ENCODE data around the gene ATP7B. TPM values are rescaled to one million over a fixed set of nuclear protein-coding genes. Genes with fewer than 3 reads are reported as not detected.

The ATP7B gene
- total RNA-seq, 1 experiment from 2014 or later: 5.6 TPM

DNA sequence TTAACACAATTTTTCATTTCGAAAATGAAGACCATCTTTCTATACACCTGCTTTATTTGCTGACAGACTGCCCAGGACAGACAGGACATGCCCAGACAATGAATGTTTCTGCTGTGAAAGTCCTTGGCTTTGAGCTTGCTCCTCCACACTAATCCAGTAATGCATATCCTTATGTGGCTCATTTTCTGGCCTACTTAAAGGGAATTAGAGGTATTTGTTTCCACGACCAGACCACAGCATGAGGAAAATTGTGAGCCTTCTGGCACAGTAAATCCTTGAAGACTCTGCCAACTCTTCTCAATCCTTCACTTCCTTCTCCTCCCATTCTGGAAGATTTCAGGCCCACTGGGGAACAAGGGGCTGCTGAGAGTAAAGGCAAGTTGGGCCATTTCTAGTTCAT lies 123.8 kb downstream of the ATP7B start:
- TF ChIP-seq, protein P1, sequence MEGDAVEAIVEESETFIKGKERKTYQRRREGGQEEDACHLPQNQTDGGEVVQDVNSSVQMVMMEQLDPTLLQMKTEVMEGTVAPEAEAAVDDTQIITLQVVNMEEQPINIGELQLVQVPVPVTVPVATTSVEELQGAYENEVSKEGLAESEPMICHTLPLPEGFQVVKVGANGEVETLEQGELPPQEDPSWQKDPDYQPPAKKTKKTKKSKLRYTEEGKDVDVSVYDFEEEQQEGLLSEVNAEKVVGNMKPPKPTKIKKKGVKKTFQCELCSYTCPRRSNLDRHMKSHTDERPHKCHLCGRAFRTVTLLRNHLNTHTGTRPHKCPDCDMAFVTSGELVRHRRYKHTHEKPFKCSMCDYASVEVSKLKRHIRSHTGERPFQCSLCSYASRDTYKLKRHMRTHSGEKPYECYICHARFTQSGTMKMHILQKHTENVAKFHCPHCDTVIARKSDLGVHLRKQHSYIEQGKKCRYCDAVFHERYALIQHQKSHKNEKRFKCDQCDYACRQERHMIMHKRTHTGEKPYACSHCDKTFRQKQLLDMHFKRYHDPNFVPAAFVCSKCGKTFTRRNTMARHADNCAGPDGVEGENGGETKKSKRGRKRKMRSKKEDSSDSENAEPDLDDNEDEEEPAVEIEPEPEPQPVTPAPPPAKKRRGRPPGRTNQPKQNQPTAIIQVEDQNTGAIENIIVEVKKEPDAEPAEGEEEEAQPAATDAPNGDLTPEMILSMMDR (IDR thresholded peaks at IDR 0.05; ENCODE audit: unreplicated experiment): no peak
- Mint-ChIP-seq H3K27ac (ENCODE audit: unreplicated experiment) (no peak overlapping the region), H3K36me3 (ENCODE audit: insufficient read depth, unreplicated experiment) (no peaks in the 10 kb centered on the region), H3K27me3 (ENCODE audit: unreplicated experiment) (peaks cover 47% of the 10 kb centered on the region), H3K9me3 (ENCODE audit: low read depth, unreplicated experiment) (no peaks in the 10 kb centered on the region), H3K4me1 (ENCODE audit: low read depth, unreplicated experiment) (no peaks in the 10 kb centered on the region), H3K4me3 (ENCODE audit: low read depth, unreplicated experiment) (no peak overlapping the region)
- DNase-seq: no peak
- CTCF ChIA-PET: no interaction called here
- intact Hi-C loops (cut with micrococcal nuclease; ENCODE audit: unreplicated experiment): no loop called here
- no TSS peak for BruUV-seq (replicated peaks)

DNA sequence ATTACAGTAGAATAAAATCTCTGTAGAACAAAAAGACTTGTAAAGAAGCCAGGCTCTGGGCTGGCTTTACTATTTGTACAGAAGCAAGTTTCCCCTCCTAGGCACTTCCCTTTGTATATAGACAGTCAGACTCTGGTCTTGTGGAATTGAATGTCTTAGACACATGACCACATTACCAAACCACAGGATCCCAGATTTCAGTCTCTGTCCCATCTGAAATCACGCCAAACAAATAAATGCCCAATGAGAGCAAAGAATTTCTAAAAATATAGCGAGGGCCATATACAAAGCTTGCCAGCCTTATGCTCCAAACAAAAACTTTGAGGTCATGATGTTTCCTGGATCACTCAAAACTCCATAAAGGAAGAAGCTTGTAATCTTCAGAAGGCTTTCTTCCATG lies 125.6 kb downstream of the ATP7B start:
- H3K4me1 Mint-ChIP-seq (ENCODE audit: low read depth, unreplicated experiment): no peaks in the 10 kb centered on the region
- no peak for DNase-seq
- TF ChIP-seq, protein P1 (IDR thresholded peaks at IDR 0.05; ENCODE audit: unreplicated experiment): no peak
- H3K4me3 Mint-ChIP-seq (ENCODE audit: low read depth, unreplicated experiment): no peak overlapping the region
- intact Hi-C loops (cut with micrococcal nuclease; ENCODE audit: unreplicated experiment): no loop called here
- H3K27me3 Mint-ChIP-seq (ENCODE audit: unreplicated experiment): peaks cover 29% of the 10 kb centered on the region
- H3K36me3 Mint-ChIP-seq (ENCODE audit: insufficient read depth, unreplicated experiment): no peaks in the 10 kb centered on the region
- BruUV-seq (replicated peaks): no TSS peak
- H3K27ac Mint-ChIP-seq (ENCODE audit: unreplicated experiment): no peak overlapping the region
- H3K9me3 Mint-ChIP-seq (ENCODE audit: low read depth, unreplicated experiment): no peaks in the 10 kb centered on the region
- CTCF ChIA-PET: no interaction called here

DNA sequence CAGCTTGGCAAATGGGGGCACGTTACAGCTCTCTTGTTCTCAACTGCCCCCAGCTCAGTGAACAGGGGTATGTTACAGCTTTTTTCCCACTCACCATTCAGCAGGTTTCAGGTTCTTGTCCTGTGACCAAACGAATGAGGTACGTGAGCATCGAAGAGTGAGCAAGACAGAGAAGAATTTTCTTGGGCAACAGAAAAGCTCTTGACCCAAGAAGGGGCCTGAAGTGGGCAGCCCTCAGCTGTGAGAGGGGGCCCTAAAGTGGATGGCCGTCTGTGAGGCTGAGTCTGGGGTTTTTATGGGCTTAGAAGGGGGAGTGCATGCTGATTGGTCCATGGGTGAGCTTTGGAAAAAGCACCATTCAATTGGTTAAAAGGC lies 128.0 kb downstream of the ATP7B start:
- Mint-ChIP-seq H3K4me1 (ENCODE audit: low read depth, unreplicated experiment) (no peaks in the 10 kb centered on the region), H3K9me3 (ENCODE audit: low read depth, unreplicated experiment) (no peaks in the 10 kb centered on the region), H3K27me3 (ENCODE audit: unreplicated experiment) (peaks cover 31% of the 10 kb centered on the region), H3K4me3 (ENCODE audit: low read depth, unreplicated experiment) (no peak overlapping the region), H3K27ac (ENCODE audit: unreplicated experiment) (no peak overlapping the region), H3K36me3 (ENCODE audit: insufficient read depth, unreplicated experiment) (no peaks in the 10 kb centered on the region)
- CTCF ChIA-PET: no interaction called here
- no peak for DNase-seq
- BruUV-seq (replicated peaks): no TSS peak
- intact Hi-C loops (cut with micrococcal nuclease; ENCODE audit: unreplicated experiment): no loop called here
- TF ChIP-seq, protein P1 (IDR thresholded peaks at IDR 0.05; ENCODE audit: unreplicated experiment): no peak

Other genes starting within 250 kb of the ATP7B start
- gene DHRS12, start 207.3 kb downstream of the ATP7B start, total RNA-seq (2022): 8.1 and 8.4 TPM in 2 replicates
- not detected in 2 replicates for gene TMEM272, start 166.3 kb downstream of the ATP7B start, total RNA-seq (2022)
- gene CCDC70, start 149.5 kb downstream of the ATP7B start, total RNA-seq (2022): not detected in 2 replicates
- 25.7 and 34.3 TPM in 2 replicates for gene ALG11, start 948 bp upstream of the ATP7B start, total RNA-seq (2022)
- 12.4 and 13.6 TPM in 2 replicates for gene UTP14C, start 13.2 kb upstream of the ATP7B start, total RNA-seq (2022)
- gene NEK5, start 117.6 kb upstream of the ATP7B start, total RNA-seq (2022): 0.38 and 0.54 TPM in 2 replicates
- gene NEK3, start 148.1 kb upstream of the ATP7B start, total RNA-seq (2022): 2.7 and 5.1 TPM in 2 replicates